Neural cell (in vitro differentiated cells): ENCODE data around the gene OR4L1. TPM values are rescaled to one million over a fixed set of nuclear protein-coding genes. Genes with fewer than 3 reads are reported as not detected.

Experiments used
- H2AFZ ChIP-seq: fragments of 200-600, 300-800 bp; sonication (generic), shearing (Covaris generic); 2 replicates; pipeline ENCODE4 v1.6.0; 2014; ENCODE audit warnings: low read depth, mild to moderate bottlenecking, antibody characterized with exemption, low read length, moderate library complexity
- H3F3A ChIP-seq: fragments of 200-600 bp; shearing (Covaris generic); 2 replicates; pipeline ENCODE4 v1.6.1; 2016; ENCODE audit warnings: mild to moderate bottlenecking, moderate library complexity, mixed read lengths, antibody characterized with exemption, low read length; ENCODE audit not compliant: insufficient read depth, poor library complexity, severe bottlenecking
- H3K27ac ChIP-seq: fragments of 200-600, 300-800 bp; sonication (generic), shearing (Covaris generic); 2 replicates; pipeline ENCODE4 v1.5.1; 2014; ENCODE audit warnings: mild to moderate bottlenecking, low read length, moderate library complexity
- H3K27me3 ChIP-seq: fragments of 300-800, 200-600 bp; sonication (generic), shearing (Covaris generic); 2 replicates; pipeline ENCODE4 v1.6.0; 2014; ENCODE audit warnings: mild to moderate bottlenecking, low read depth, low read length, moderate library complexity; ENCODE audit not compliant: insufficient read depth
- H3K36me3 ChIP-seq: fragments of 300-800, 200-600 bp; sonication (generic), shearing (Covaris generic); 2 replicates; pipeline ENCODE4 v1.5.1; 2014; ENCODE audit warnings: mild to moderate bottlenecking, antibody characterized with exemption, low read length, moderate library complexity; ENCODE audit not compliant: insufficient read depth
- H3K4me2 ChIP-seq: fragments of 300-800, 200-600 bp; sonication (generic), shearing (Covaris generic); 2 replicates; pipeline ENCODE4 v1.6.0; 2014; ENCODE audit warnings: mild to moderate bottlenecking, low read length
- H3K4me3 ChIP-seq: fragments of 300-800, 200-600 bp; sonication (generic), shearing (Covaris generic); 2 replicates; pipeline ENCODE4 v1.5.1; 2014; ENCODE audit warnings: mild to moderate bottlenecking, low read length, moderate library complexity
- H3K79me2 ChIP-seq: fragments of 200-600 bp; shearing (Covaris generic); replicated peaks from 2 replicates; pipeline ENCODE4 v1.6.0; 2014; ENCODE audit warnings: mild to moderate bottlenecking, low read length, moderate library complexity; ENCODE audit not compliant: insufficient read depth
- H3K9ac ChIP-seq: fragments of 300-800, 200-600 bp; sonication (generic), shearing (Covaris generic); 2 replicates; pipeline ENCODE4 v1.6.1; 2016; ENCODE audit warnings: mild to moderate bottlenecking, low read length, mixed read lengths
- H3K9me2 ChIP-seq: fragments of 200-600 bp; shearing (Covaris generic); 2 replicates; pipeline ENCODE4 v1.6.1; 2016; ENCODE audit warnings: mild to moderate bottlenecking, low read length, mixed read lengths; ENCODE audit not compliant: insufficient read depth
- H3K9me3 ChIP-seq: fragments of 200-600, 300-800 bp; sonication (generic), shearing (Covaris generic); 2 replicates; pipeline ENCODE4 v1.6.1; 2016; ENCODE audit warnings: mild to moderate bottlenecking, mixed run types, low read length, moderate library complexity, mixed read lengths
- H4K20me1 ChIP-seq: fragments of 200-600 bp; shearing (Covaris generic); 2 replicates; pipeline ENCODE4 v1.6.1; 2016; ENCODE audit warnings: mild to moderate bottlenecking, mixed run types; ENCODE audit not compliant: insufficient read depth
- CTCF ChIP-seq: fragments of 450-650 bp; IDR thresholded peaks from 2 replicates; pipeline ENCODE4 v1.5.1; 2014; ENCODE audit warnings: antibody characterized with exemption, mild to moderate bottlenecking, moderate library complexity; ENCODE audit not compliant: poor library complexity, severe bottlenecking
- EP300 ChIP-seq: fragments of 450-650 bp; conservative IDR thresholded peaks from 2 replicates; pipeline ENCODE4 v1.6.1; 2014; ENCODE audit warnings: antibody characterized with exemption, mild to moderate bottlenecking, moderate library complexity; ENCODE audit not compliant: poor library complexity, severe bottlenecking
- EZH2 ChIP-seq: fragments of 200-600, 300-800 bp; shearing (Covaris generic), sonication (generic); IDR thresholded peaks from 2 replicates; pipeline ENCODE4 v1.6.1; 2014; ENCODE audit warnings: antibody characterized with exemption, low read length, borderline replicate concordance, mild to moderate bottlenecking; ENCODE audit not compliant: insufficient read depth, poor library complexity, severe bottlenecking
- MXI1 ChIP-seq: fragments of 450-650 bp; conservative IDR thresholded peaks from 2 replicates; pipeline ENCODE4 v1.6.1; 2014; ENCODE audit warnings: antibody characterized with exemption, mild to moderate bottlenecking; ENCODE audit not compliant: poor library complexity, severe bottlenecking
- POLR2AphosphoS5 ChIP-seq: IDR thresholded peaks from 2 replicates; pipeline ENCODE4 v1.6.1; 2012
- RAD21 ChIP-seq: fragments of 450-650 bp; conservative IDR thresholded peaks from 2 replicates; pipeline ENCODE4 v1.6.1; 2014; ENCODE audit warnings: antibody characterized with exemption, mild to moderate bottlenecking, moderate library complexity
- REST ChIP-seq: IDR thresholded peaks from 2 replicates; pipeline ENCODE4 v1.6.1; 2012; ENCODE audit warnings: borderline replicate concordance
- SMC3 ChIP-seq: fragments of 450-650 bp; conservative IDR thresholded peaks from 2 replicates; pipeline ENCODE4 v1.6.1; 2014; ENCODE audit warnings: antibody characterized with exemption, mild to moderate bottlenecking, moderate library complexity; ENCODE audit not compliant: poor library complexity
- TAF1 ChIP-seq: IDR thresholded peaks from 2 replicates; pipeline ENCODE4 v1.6.1; 2012; ENCODE audit warnings: low read depth
- polyA plus RNA-seq: library from polyadenylated mRNA; depleted of rRNA; stranded (reverse); fragments of >200 nt; gene quantifications from 2 replicates; pipeline ENCODE4 v1.2.3, GENCODE V29; 2014

The OR4L1 gene
- polyA plus RNA-seq, 1 donor from 2014 or later = not detected

- no peak within 1 kb of the TSS for H3K4me2 ChIP-seq
- no peaks in the 10 kb centered on the region for H4K20me1 ChIP-seq
- H3K27ac ChIP-seq = no peak within 1 kb of the TSS
- no peak within 1 kb of the TSS for H2AFZ ChIP-seq
- H3K4me3 ChIP-seq = no peak within 1 kb of the TSS
- H3K9me2 ChIP-seq = no peaks in the 10 kb centered on the region
- no peak for TF ChIP-seq EP300
- TF ChIP-seq RAD21 = no peak
- TF ChIP-seq EZH2 = no peak
- no peak for TF ChIP-seq MXI1
- TF ChIP-seq CTCF = no peak
- H3K27me3 ChIP-seq = no peaks in the 10 kb centered on the region
- no peaks in the 10 kb centered on the region for H3K36me3 ChIP-seq
- H3F3A ChIP-seq = no peaks in the 10 kb centered on the region
- H3K9ac ChIP-seq = no peak within 1 kb of the TSS
- no peaks in the 10 kb centered on the region for H3K79me2 ChIP-seq
- peaks cover 6% of the 10 kb centered on the region for H3K9me3 ChIP-seq
Measured at GRCh38 chr14:20035938-20036337, 23.9 kb upstream of the OR4L1 start, which contains the start of gene OR4K13. Gene OR4K13, minus strand, starts transcription at chr14:20036038. Its CDS starts 1,280 bp downstream, at chr14:20034758.

GRCh38 chr14:20044243-20044642 is 15.6 kb upstream of the OR4L1 start:
- H3K27ac ChIP-seq = no peak overlapping the region
- H3K4me2 ChIP-seq = no peak overlapping the region
- H3K9me2 ChIP-seq = no peaks in the 10 kb centered on the region
- no peaks in the 10 kb centered on the region for H3F3A ChIP-seq
- no peaks in the 10 kb centered on the region for H3K9me3 ChIP-seq
- no peaks in the 10 kb centered on the region for H4K20me1 ChIP-seq
- H3K27me3 ChIP-seq = no peaks in the 10 kb centered on the region
- TF ChIP-seq EZH2 = no peak
- no peak for TF ChIP-seq TAF1
- no peak for TF ChIP-seq EP300
- no peak for TF ChIP-seq RAD21
- TF ChIP-seq SMC3 = no peak
- no peak for TF ChIP-seq CTCF
- no peak for TF ChIP-seq REST
- no peak for TF ChIP-seq POLR2AphosphoS5
- no peak for TF ChIP-seq MXI1
- H2AFZ ChIP-seq = no peak overlapping the region
- no peak overlapping the region for H3K9ac ChIP-seq
- H3K36me3 ChIP-seq = no peaks in the 10 kb centered on the region
- H3K4me3 ChIP-seq = no peak overlapping the region
- no peaks in the 10 kb centered on the region for H3K79me2 ChIP-seq
